HepG2 (cell line): Measurements from ENCODE around the gene AMDHD1. TPM values are rescaled to one million over a fixed set of nuclear protein-coding genes. Genes with fewer than 3 reads are reported as not detected.

Source experiments
- HIVEP1 ChIP-seq: sonication (generic); formaldehyde crosslinking; IDR thresholded peaks from 2 replicates; pipeline ENCODE4 v1.4.0; 2020; ENCODE audit warnings: mild to moderate bottlenecking, missing genetic modification reagents
- JUN ChIP-seq: sonication (generic); formaldehyde crosslinking; IDR thresholded peaks from 2 replicates; pipeline ENCODE4 v1.4.0; 2020; ENCODE audit warnings: mild to moderate bottlenecking, missing genetic modification reagents
- KAT2B ChIP-seq: fragments of 150-350 bp; IDR thresholded peaks from 2 replicates; pipeline ENCODE4 v1.6.1; 2014; ENCODE audit warnings: low read depth, low read length, borderline replicate concordance
- MAF1 ChIP-seq: sonication (generic); formaldehyde crosslinking; IDR thresholded peaks from 2 replicates; pipeline ENCODE4 v1.5.0; 2020; ENCODE audit warnings: missing genetic modification reagents, borderline replicate concordance
- PAF1 ChIP-seq: IDR thresholded peaks from 2 replicates; pipeline ENCODE4 v1.6.1; 2016; ENCODE audit warnings: missing genetic modification reagents, missing compliant biosample characterization
- SOX6 ChIP-seq, 2 experiments: fragments of 450-650 bp in 1 of 2; sonication (generic) in 1 of 2; formaldehyde crosslinking in 1 of 2; IDR thresholded peaks; 2 replicates each; pipeline versions ENCODE4 v1.4.0 to v1.6.1; 2017 to 2020; ENCODE audit warnings: antibody characterized with exemption in 1 of 2, mild to moderate bottlenecking in 1 of 2, missing genetic modification reagents in 1 of 2
- SSRP1 ChIP-seq: IDR thresholded peaks from 2 replicates; pipeline ENCODE4 v1.6.1; 2016; ENCODE audit warnings: control low read depth
- TEAD3 ChIP-seq: optimal IDR thresholded peaks from 2 replicates; pipeline ENCODE3; 2016; ENCODE audit warnings: borderline replicate concordance
- WIZ ChIP-seq: sonication (generic); formaldehyde crosslinking; IDR thresholded peaks from 2 replicates; pipeline ENCODE4 v1.5.1; 2020; ENCODE audit warnings: mild to moderate bottlenecking, missing genetic modification reagents
- ZNF383 ChIP-seq: sonication (generic); formaldehyde crosslinking; IDR thresholded peaks from 2 replicates; pipeline ENCODE4 v1.4.0; 2020; ENCODE audit warnings: missing genetic modification reagents, mild to moderate bottlenecking, borderline replicate concordance
- ZNF484 ChIP-seq: sonication (generic); formaldehyde crosslinking; IDR thresholded peaks from 2 replicates; pipeline ENCODE4 v1.5.1; 2020; ENCODE audit warnings: mild to moderate bottlenecking, low read depth, missing genetic modification reagents, borderline replicate concordance
- ZNF546 ChIP-seq: sonication (generic); formaldehyde crosslinking; conservative IDR thresholded peaks from 2 replicates; pipeline ENCODE4 v1.8.1; 2023; ENCODE audit warnings: mild to moderate bottlenecking, missing genetic modification reagents
- ZNF619 ChIP-seq: sonication (generic); formaldehyde crosslinking; IDR thresholded peaks from 2 replicates; pipeline ENCODE4 v1.4.0; 2020; ENCODE audit warnings: mild to moderate bottlenecking, missing genetic modification reagents
- ZNF670 ChIP-seq: sonication (generic); formaldehyde crosslinking; IDR thresholded peaks from 2 replicates; pipeline ENCODE4 v1.8.0; 2022; ENCODE audit warnings: mild to moderate bottlenecking, missing genetic modification reagents, borderline replicate concordance
- ZNF75D ChIP-seq: sonication (generic); formaldehyde crosslinking; IDR thresholded peaks from 2 replicates; pipeline ENCODE4 v1.8.1; 2023; ENCODE audit warnings: missing genetic modification reagents, mild to moderate bottlenecking, borderline replicate concordance
- ZSCAN30 ChIP-seq: sonication (generic); formaldehyde crosslinking; IDR thresholded peaks from 2 replicates; pipeline ENCODE4 v1.5.0; 2020; ENCODE audit warnings: mild to moderate bottlenecking, missing genetic modification reagents
- polyA plus RNA-seq, 8 experiments: library from polyadenylated mRNA; depleted of rRNA in 3 of 8; stranded (reverse) in 7 of 8; unstranded in 1 of 8; fragments of >200 nt; fragmentation: Illumina TruSeq in 4 of 8; extraction: Trizol in 4 of 8; gene quantifications; 2 replicates each; pipeline versions ENCODE4 v1.2.1 to v1.2.3, GENCODE V29; 2011 to 2016; ENCODE audit warnings: low read depth in 4 of 8, missing spikeins in 1 of 8, mixed read lengths in 1 of 8; ENCODE audit not compliant: insufficient read depth in 1 of 8
- total RNA-seq, 5 experiments: library from RNA; depleted of rRNA; stranded (reverse); fragments of >200 nt; fragmentation: Illumina TruSeq; extraction: Trizol; gene quantifications; 2 replicates each; pipeline ENCODE4 v1.2.3, GENCODE V29; 2016; ENCODE audit warnings: low read depth in 1 of 5
- TF ChIP-seq, protein P1 (sequence below): sonication (generic); formaldehyde crosslinking; IDR thresholded peaks from 2 replicates; pipeline ENCODE4 v1.5.1; 2020; ENCODE audit warnings: missing genetic modification reagents, mild to moderate bottlenecking, borderline replicate concordance
- TF ChIP-seq, protein P2 (sequence below): sonication (generic); formaldehyde crosslinking; conservative IDR thresholded peaks from 2 replicates; pipeline ENCODE4 v1.4.0; 2020; ENCODE audit warnings: mild to moderate bottlenecking, missing genetic modification reagents, moderate library complexity
- TF ChIP-seq, protein P3 (sequence below): sonication (generic); formaldehyde crosslinking; IDR thresholded peaks from 2 replicates; pipeline ENCODE4 v1.8.0; 2022; ENCODE audit warnings: missing genetic modification reagents, mild to moderate bottlenecking, moderate library complexity, borderline replicate concordance
- TF ChIP-seq, protein P4 (sequence below): sonication (generic); formaldehyde crosslinking; IDR thresholded peaks from 2 replicates; pipeline ENCODE4 v1.5.1; 2020; ENCODE audit warnings: missing genetic modification reagents, mild to moderate bottlenecking, borderline replicate concordance

AMDHD1 gene
- total and polyA plus RNA-seq, 2 of the 13 experiments (the other 11 are each of a cell fraction or from before 2014, with no cell fraction given): 6.5 to 29.6 TPM

DNA sequence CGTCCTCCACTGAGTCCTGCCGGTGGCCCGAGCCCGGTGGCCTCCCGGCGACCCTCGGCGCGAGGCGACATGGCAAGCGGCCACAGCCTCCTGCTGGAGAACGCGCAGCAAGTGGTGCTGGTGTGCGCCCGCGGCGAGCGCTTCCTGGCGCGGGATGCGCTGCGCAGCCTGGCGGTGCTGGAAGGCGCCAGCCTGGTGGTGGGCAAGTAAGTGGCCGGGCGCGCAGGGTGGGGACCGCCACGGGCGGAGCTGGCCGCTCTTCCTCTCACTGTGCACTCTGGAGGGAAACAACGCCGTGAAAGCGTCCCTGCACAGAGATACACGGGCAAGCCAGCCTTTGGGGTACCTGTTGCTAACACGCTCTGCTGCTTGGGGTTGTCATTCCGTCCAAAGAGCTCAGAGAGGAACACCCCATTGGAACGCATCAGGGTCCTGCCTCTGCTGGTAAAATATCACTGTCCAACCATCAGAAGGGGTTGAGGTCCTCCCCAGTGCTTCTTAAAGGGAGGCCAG is at the start of gene AMDHD1 (continued):
- TF ChIP-seq ZNF75D (no peak), SSRP1 (CRISPR knock-in tag) (peak; percentile 58; the same call in 1 of the 2 replicates), ZNF619 (no peak; the same call in 1 of the 2 replicates), ZNF484 (CRISPR knock-in tag) (no peak), TEAD3 (CRISPR knock-in tag) (no peak), ZNF546 (CRISPR knock-in tag) (no peak), ZNF670 (CRISPR knock-in tag) (peak; percentile 54), SOX6 (IDR thresholded peaks at IDR 0.05) (no peak), SOX6 (CRISPR knock-in tag; IDR thresholded peaks at IDR 0.05) (peak; percentile 36; the same call in 1 of the 2 replicates), HIVEP1 (CRISPR knock-in tag) (peak; percentile 8; the same call in 1 of the 2 replicates), ZSCAN30 (CRISPR knock-in tag) (no peak), MAF1 (CRISPR knock-in tag) (peak; percentile 58; the same call in 1 of the 2 replicates), WIZ (CRISPR knock-in tag) (peak; percentile 62; the same call in 1 of the 2 replicates), JUN (CRISPR knock-in tag) (no peak), ZNF383 (no peak), PAF1 (CRISPR knock-in tag) (no peak), KAT2B (no peak)
- TF ChIP-seq, protein P1, sequence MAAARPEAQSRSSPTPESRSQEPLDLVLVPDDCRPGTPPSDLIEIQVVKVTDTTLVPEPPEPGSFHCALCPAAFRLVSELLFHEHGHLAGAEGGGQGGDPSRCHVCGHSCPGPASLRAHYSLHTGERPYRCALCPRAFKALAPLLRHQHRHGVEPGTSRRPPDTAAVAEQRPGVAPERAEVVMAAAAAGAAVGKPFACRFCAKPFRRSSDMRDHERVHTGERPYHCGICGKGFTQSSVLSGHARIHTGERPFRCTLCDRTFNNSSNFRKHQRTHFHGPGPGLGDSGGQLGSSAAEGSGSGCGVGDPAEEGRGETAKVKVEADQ (CRISPR knock-in tag): peak; percentile 27; the same call in 1 of the 2 replicates
- TF ChIP-seq, protein P2, sequence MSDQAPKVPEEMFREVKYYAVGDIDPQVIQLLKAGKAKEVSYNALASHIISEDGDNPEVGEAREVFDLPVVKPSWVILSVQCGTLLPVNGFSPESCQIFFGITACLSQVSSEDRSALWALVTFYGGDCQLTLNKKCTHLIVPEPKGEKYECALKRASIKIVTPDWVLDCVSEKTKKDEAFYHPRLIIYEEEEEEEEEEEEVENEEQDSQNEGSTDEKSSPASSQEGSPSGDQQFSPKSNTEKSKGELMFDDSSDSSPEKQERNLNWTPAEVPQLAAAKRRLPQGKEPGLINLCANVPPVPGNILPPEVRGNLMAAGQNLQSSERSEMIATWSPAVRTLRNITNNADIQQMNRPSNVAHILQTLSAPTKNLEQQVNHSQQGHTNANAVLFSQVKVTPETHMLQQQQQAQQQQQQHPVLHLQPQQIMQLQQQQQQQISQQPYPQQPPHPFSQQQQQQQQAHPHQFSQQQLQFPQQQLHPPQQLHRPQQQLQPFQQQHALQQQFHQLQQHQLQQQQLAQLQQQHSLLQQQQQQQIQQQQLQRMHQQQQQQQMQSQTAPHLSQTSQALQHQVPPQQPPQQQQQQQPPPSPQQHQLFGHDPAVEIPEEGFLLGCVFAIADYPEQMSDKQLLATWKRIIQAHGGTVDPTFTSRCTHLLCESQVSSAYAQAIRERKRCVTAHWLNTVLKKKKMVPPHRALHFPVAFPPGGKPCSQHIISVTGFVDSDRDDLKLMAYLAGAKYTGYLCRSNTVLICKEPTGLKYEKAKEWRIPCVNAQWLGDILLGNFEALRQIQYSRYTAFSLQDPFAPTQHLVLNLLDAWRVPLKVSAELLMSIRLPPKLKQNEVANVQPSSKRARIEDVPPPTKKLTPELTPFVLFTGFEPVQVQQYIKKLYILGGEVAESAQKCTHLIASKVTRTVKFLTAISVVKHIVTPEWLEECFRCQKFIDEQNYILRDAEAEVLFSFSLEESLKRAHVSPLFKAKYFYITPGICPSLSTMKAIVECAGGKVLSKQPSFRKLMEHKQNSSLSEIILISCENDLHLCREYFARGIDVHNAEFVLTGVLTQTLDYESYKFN (CRISPR knock-in tag): no peak
- TF ChIP-seq, protein P3, sequence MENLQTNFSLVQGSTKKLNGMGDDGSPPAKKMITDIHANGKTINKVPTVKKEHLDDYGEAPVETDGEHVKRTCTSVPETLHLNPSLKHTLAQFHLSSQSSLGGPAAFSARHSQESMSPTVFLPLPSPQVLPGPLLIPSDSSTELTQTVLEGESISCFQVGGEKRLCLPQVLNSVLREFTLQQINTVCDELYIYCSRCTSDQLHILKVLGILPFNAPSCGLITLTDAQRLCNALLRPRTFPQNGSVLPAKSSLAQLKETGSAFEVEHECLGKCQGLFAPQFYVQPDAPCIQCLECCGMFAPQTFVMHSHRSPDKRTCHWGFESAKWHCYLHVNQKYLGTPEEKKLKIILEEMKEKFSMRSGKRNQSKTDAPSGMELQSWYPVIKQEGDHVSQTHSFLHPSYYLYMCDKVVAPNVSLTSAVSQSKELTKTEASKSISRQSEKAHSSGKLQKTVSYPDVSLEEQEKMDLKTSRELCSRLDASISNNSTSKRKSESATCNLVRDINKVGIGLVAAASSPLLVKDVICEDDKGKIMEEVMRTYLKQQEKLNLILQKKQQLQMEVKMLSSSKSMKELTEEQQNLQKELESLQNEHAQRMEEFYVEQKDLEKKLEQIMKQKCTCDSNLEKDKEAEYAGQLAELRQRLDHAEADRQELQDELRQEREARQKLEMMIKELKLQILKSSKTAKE: no peak; the same call in 1 of the 2 replicates
- TF ChIP-seq, protein P4, sequence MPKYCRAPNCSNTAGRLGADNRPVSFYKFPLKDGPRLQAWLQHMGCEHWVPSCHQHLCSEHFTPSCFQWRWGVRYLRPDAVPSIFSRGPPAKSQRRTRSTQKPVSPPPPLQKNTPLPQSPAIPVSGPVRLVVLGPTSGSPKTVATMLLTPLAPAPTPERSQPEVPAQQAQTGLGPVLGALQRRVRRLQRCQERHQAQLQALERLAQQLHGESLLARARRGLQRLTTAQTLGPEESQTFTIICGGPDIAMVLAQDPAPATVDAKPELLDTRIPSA (CRISPR knock-in tag): peak; percentile 24; the same call in 1 of the 2 replicates
